Spinal cord (tissue), 10 donors: ENCODE data around the gene TGDS. TPM values are rescaled to one million over a fixed set of nuclear protein-coding genes. Genes with fewer than 3 reads are reported as not detected.

Experiments used
- DNase-seq, 6 donors: peaks; one replicate each; pipeline versions ENCODE4 v3.0.0 to v3.0.0-alpha.2; 2013 to 2015; ENCODE audit warnings: low spot score in 6 of 6, low read depth in 4 of 6
- H3K27ac ChIP-seq: one replicate; pipeline ENCODE4 v1.5.1; 2013; ENCODE audit warnings: low read depth, low read length, control low read depth
- H3K27me3 ChIP-seq: one replicate; pipeline ENCODE4 v1.6.1; 2013; ENCODE audit warnings: low read length; ENCODE audit not compliant: control insufficient read depth, insufficient read depth
- H3K36me3 ChIP-seq: one replicate; pipeline ENCODE4 v1.6.1; 2013; ENCODE audit warnings: low read length; ENCODE audit not compliant: control insufficient read depth, insufficient read depth
- H3K4me1 ChIP-seq: one replicate; pipeline ENCODE4 v1.6.1; 2013; ENCODE audit warnings: low read length; ENCODE audit not compliant: control insufficient read depth, insufficient read depth
- H3K4me3 ChIP-seq: one replicate; pipeline ENCODE4 v1.5.1; 2013; ENCODE audit warnings: low read depth, low read length, control low read depth
- H3K9me3 ChIP-seq: one replicate; pipeline ENCODE4 v1.6.1; 2013; ENCODE audit warnings: low read length; ENCODE audit not compliant: control insufficient read depth, insufficient read depth
- WGBS: methylation state at CpG from one replicate; pipeline ENCODE4 v1.1.5; 2013; ENCODE audit warnings: missing lambda C conversion rate; ENCODE audit not compliant: insufficient coverage; 5-methylcytosine and 5-hydroxymethylcytosine counted together
- polyA plus RNA-seq, 2 donors: library from polyadenylated mRNA; unstranded; fragments of 120-200 nt; gene quantifications; one replicate each; pipeline ENCODE4 v1.2.1, GENCODE V29; 2013; ENCODE audit not compliant: insufficient read length in 2 of 2
- total RNA-seq, 2 donors: library from RNA; depleted of rRNA in 1 of 2; stranded (reverse); fragments of 120-200 nt in 1 of 2; fragments of >200 nt in 1 of 2; gene quantifications; one replicate each; pipeline versions ENCODE4 v1.2.3 to v1.2.4, GENCODE V29; 2013 to 2014
- donor health status: healthy.

TGDS gene
- total and polyA plus RNA-seq, 4 donors: 7.5 to 17.1 (median 11.1) TPM

- Histone ChIP-seq H3K4me3 (no peak overlapping the region), H3K36me3 (no peaks in the 10 kb centered on the region), H3K4me1 (no peaks in the 10 kb centered on the region), H3K9me3 (no peaks in the 10 kb centered on the region), H3K27ac (no peak overlapping the region), H3K27me3 (no peaks in the 10 kb centered on the region)
- 100% methylated on average over 2 of the region's 2 CpGs for WGBS
- no peak for DNase-seq
Observed at GRCh38 chr13:94525781-94526180, 70.2 kb downstream of the TGDS start.

GRCh38 chr13:94524407-94524806 lies 71.5 kb downstream of the TGDS start:
- Histone ChIP-seq H3K4me3 (no peak overlapping the region), H3K27ac (no peak overlapping the region)
- 82% methylated on average over 5 of the region's 7 CpGs for WGBS

More at GRCh38 chr13:94524407-94524806, 71.5 kb downstream of the TGDS start:
- H3K9me3 ChIP-seq: no peaks in the 10 kb centered on the region
- no peak for DNase-seq
- H3K4me1 ChIP-seq: no peaks in the 10 kb centered on the region
- no peaks in the 10 kb centered on the region for H3K27me3 ChIP-seq
- no peaks in the 10 kb centered on the region for H3K36me3 ChIP-seq

Other genes starting within 250 kb of the TGDS start
- 1 to 10 TPM; 1.3 to 2.0 TPM for gene DCT, start 116.5 kb downstream of the TGDS start, total RNA-seq
- gene DCT, start 116.5 kb downstream of the TGDS start, polyA plus RNA-seq: under 1 TPM; 0.39 to 0.41 TPM
- 10 to 100 TPM in 1 of 2 donors, 1 to 10 TPM in 1; 7.9 to 19.4 TPM for gene GPR180, start 5.7 kb upstream of the TGDS start, total RNA-seq
- gene GPR180, start 5.7 kb upstream of the TGDS start, polyA plus RNA-seq: 1 to 10 TPM; 6.4 to 8.2 TPM
- gene SOX21, start 116.4 kb upstream of the TGDS start, total RNA-seq: 1 to 10 TPM; 2.3 to 4.3 TPM
- gene SOX21, start 116.4 kb upstream of the TGDS start, polyA plus RNA-seq: 10 to 100 TPM; 18.0 to 26.5 TPM